PFSK-1 (cell line): ENCODE measurements around the gene CHMP4A.

ENCODE experiments used
- FOXP2 ChIP-seq: optimal IDR thresholded peaks from 2 replicates; pipeline ENCODE3; 2011; ENCODE audit warnings: borderline replicate concordance, control low read depth, inconsistent platforms; ENCODE audit not compliant: insufficient read depth; ENCODE audit errors: extremely low read length, extremely low read depth
- POLR2AphosphoS5 ChIP-seq: IDR thresholded peaks from 2 replicates; pipeline ENCODE4 v1.6.1; 2012; ENCODE audit warnings: low read depth, mild to moderate bottlenecking, control low read depth, low read length, moderate library complexity
- REST ChIP-seq, 2 experiments: IDR thresholded peaks; 2 replicates each; pipeline versions ENCODE4 v1.6.1 to v1.8.0; 2011 to 2012; ENCODE audit warnings: low read depth in 2 of 2, low read length in 2 of 2, control low read depth in 1 of 2, inconsistent platforms in 1 of 2, mild to moderate bottlenecking in 1 of 2, moderate library complexity in 1 of 2; ENCODE audit not compliant: insufficient read depth in 1 of 2
- SIN3A ChIP-seq: IDR thresholded peaks from 2 replicates; pipeline ENCODE4 v1.6.1; 2012; ENCODE audit warnings: mild to moderate bottlenecking, low read length, moderate library complexity, borderline replicate concordance; ENCODE audit not compliant: insufficient read depth
- TAF1 ChIP-seq: IDR thresholded peaks from 2 replicates; pipeline ENCODE4 v1.6.1; 2012; ENCODE audit warnings: low read length, control low read depth, borderline replicate concordance; ENCODE audit not compliant: insufficient read depth

The CHMP4A gene

GRCh38 chr14:24190416-24190815, 22.9 kb downstream of the CHMP4A start:
- TF ChIP-seq FOXP2: no peak
- no peak for TF ChIP-seq POLR2AphosphoS5
- no peak for TF ChIP-seq SIN3A
- no peak for TF ChIP-seq TAF1
- TF ChIP-seq REST (IDR thresholded peaks at IDR 0.05; ENCODE audit: insufficient read depth in 1 of 2, low read depth in 2 of 2, low read length in 2 of 2): no peak

GRCh38 chr14:24189460-24189859, 23.8 kb downstream of the CHMP4A start:
- TF ChIP-seq REST (IDR thresholded peaks at IDR 0.05; ENCODE audit: insufficient read depth in 1 of 2, low read depth in 2 of 2, low read length in 2 of 2): no peak
- TF ChIP-seq FOXP2: no peak
- TF ChIP-seq SIN3A: no peak
- no peak for TF ChIP-seq TAF1

GRCh38 chr14:24189059-24189375, 24.3 kb downstream of the CHMP4A start:
- TF ChIP-seq SIN3A (no peak), FOXP2 (no peak), TAF1 (no peak), POLR2AphosphoS5 (no peak), REST (IDR thresholded peaks at IDR 0.05; ENCODE audit: insufficient read depth in 1 of 2, low read depth in 2 of 2, low read length in 2 of 2) (no peak)

- peak; percentile 78; the same call in 1 of the 2 replicates for TF ChIP-seq TAF1
- peak; percentile 98 for TF ChIP-seq SIN3A
- TF ChIP-seq FOXP2: no peak
- TF ChIP-seq POLR2AphosphoS5: peak; percentile 93
- no peak for TF ChIP-seq REST (IDR thresholded peaks at IDR 0.05; ENCODE audit: insufficient read depth in 1 of 2, low read depth in 2 of 2, low read length in 2 of 2)
These were observed 24.8 kb downstream of the CHMP4A start, which contains the start of gene IPO4 for GRCh38 chr14:24188251-24189058. TSS of gene IPO4 (minus strand) at chr14:24188816. CDS start at chr14:24188787, 29 bp downstream.
